Measurements from ENCODE around the gene ASB18. TPM values are rescaled to one million over a fixed set of nuclear protein-coding genes. Genes with fewer than 3 reads are reported as not detected.

ASB18 gene
- total RNA-seq, 1 donor from 2014 or later, result not detected

GRCh38 chr2:236250286-236250685 lies 13.9 kb downstream of the ASB18 start:
- Mint-ChIP-seq H3K36me3 (peaks cover 3% of the 10 kb centered on the region), H3K27ac (no peak overlapping the region), H3K9me3 (peaks cover 4% of the 10 kb centered on the region), H3K4me3 (no peak overlapping the region), H3K27me3 (ENCODE audit: insufficient read depth, low read depth) (peaks cover 7% of the 10 kb centered on the region), H3K4me1 (peaks cover 36% of the 10 kb centered on the region)
- no peak overlapping the region for H3K4me2 ChIP-seq
- H3K36me3 ChIP-seq, result no peaks in the 10 kb centered on the region
- no peaks in the 10 kb centered on the region for H3K4me1 ChIP-seq
- H3K4me3 ChIP-seq, result no peak overlapping the region
- H4K20me1 ChIP-seq (ENCODE audit: low read depth), result no peaks in the 10 kb centered on the region
- H3K79me2 ChIP-seq (ENCODE audit: low read depth), result no peaks in the 10 kb centered on the region
- H3K9ac ChIP-seq, result no peak overlapping the region
- H3K27ac ChIP-seq, result no peak overlapping the region
- no peak for DNase-seq (ENCODE audit: low spot score)
- TF ChIP-seq EZH2 (IDR thresholded peaks at IDR 0.05), result no peak
- no peak for TF ChIP-seq CTCF (IDR thresholded peaks at IDR 0.05)
- TF ChIP-seq EZH2phosphoT487 (IDR thresholded peaks at IDR 0.05), result no peak
- H3K27me3 ChIP-seq, result no peaks in the 10 kb centered on the region
- no peaks in the 10 kb centered on the region for H3F3A ChIP-seq (ENCODE audit: low read depth)
- no peaks in the 10 kb centered on the region for H3K9me3 ChIP-seq (ENCODE audit: low read depth)
- H2AFZ ChIP-seq (replicated peaks), result no peak overlapping the region

DNA sequence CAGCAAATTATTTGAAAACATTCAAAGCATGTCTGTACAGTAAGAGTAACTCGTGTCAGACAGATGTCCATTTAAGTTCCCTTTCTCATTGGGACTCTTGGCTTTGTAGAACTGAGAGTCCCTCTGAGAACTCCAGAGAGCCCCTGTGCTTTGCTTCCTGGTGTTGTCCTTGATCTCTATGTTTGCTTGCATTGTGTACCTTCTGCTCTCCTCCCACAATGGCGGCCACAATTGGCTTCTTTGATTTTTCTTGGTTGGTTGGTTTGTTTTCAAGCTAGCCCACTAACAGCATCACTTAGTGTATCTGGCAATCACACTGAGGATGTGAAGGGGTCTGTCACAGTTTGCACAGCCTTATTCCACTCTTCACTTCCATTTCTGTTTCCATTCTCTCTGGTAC lies 15.1 kb downstream of the ASB18 start:
- no peak overlapping the region for H3K4me3 Mint-ChIP-seq
- TF ChIP-seq EZH2 (IDR thresholded peaks at IDR 0.05) (no peak), CTCF (IDR thresholded peaks at IDR 0.05) (no peak), EZH2phosphoT487 (IDR thresholded peaks at IDR 0.05) (no peak)
- H3F3A ChIP-seq (ENCODE audit: low read depth), result no peaks in the 10 kb centered on the region
- no peaks in the 10 kb centered on the region for H4K20me1 ChIP-seq (ENCODE audit: low read depth)
- H3K27ac ChIP-seq, result no peak overlapping the region
- H3K36me3 Mint-ChIP-seq, result peaks cover 3% of the 10 kb centered on the region
- H2AFZ ChIP-seq (replicated peaks), result no peak overlapping the region
- peaks cover 7% of the 10 kb centered on the region for H3K27me3 Mint-ChIP-seq (ENCODE audit: insufficient read depth, low read depth)
- no peak for DNase-seq (ENCODE audit: low spot score)
- no peak overlapping the region for H3K4me3 ChIP-seq
- H3K79me2 ChIP-seq (ENCODE audit: low read depth), result no peaks in the 10 kb centered on the region
- no peaks in the 10 kb centered on the region for H3K36me3 ChIP-seq
- no peak overlapping the region for H3K27ac Mint-ChIP-seq
- H3K9me3 ChIP-seq (ENCODE audit: low read depth), result no peaks in the 10 kb centered on the region
- peaks cover 4% of the 10 kb centered on the region for H3K9me3 Mint-ChIP-seq
- no peaks in the 10 kb centered on the region for H3K4me1 ChIP-seq
- no peak overlapping the region for H3K4me2 ChIP-seq
- H3K4me1 Mint-ChIP-seq, result peaks cover 31% of the 10 kb centered on the region
- no peaks in the 10 kb centered on the region for H3K27me3 ChIP-seq
- H3K9ac ChIP-seq, result no peak overlapping the region

- no peaks in the 10 kb centered on the region for H3F3A ChIP-seq (ENCODE audit: low read depth)
- no peak overlapping the region for H3K27ac ChIP-seq
- no peaks in the 10 kb centered on the region for H4K20me1 ChIP-seq (ENCODE audit: low read depth)
- peaks cover 3% of the 10 kb centered on the region for H3K36me3 Mint-ChIP-seq
- no peak overlapping the region for H3K27ac Mint-ChIP-seq
- H3K4me3 ChIP-seq, result no peak overlapping the region
- H3K36me3 ChIP-seq, result no peaks in the 10 kb centered on the region
- H3K9me3 ChIP-seq (ENCODE audit: low read depth), result no peaks in the 10 kb centered on the region
- DNase-seq (ENCODE audit: low spot score), result no peak
- no peaks in the 10 kb centered on the region for H3K79me2 ChIP-seq (ENCODE audit: low read depth)
- H3K9me3 Mint-ChIP-seq, result peaks cover 6% of the 10 kb centered on the region
- TF ChIP-seq EZH2 (IDR thresholded peaks at IDR 0.05) (no peak), CTCF (IDR thresholded peaks at IDR 0.05) (no peak), EZH2phosphoT487 (IDR thresholded peaks at IDR 0.05) (no peak)
- no peak overlapping the region for H3K4me2 ChIP-seq
- no peaks in the 10 kb centered on the region for H3K27me3 ChIP-seq
- peaks cover 27% of the 10 kb centered on the region for H3K4me1 Mint-ChIP-seq
- no peaks in the 10 kb centered on the region for H3K4me1 ChIP-seq
- H3K4me3 Mint-ChIP-seq, result no peak overlapping the region
- H3K9ac ChIP-seq, result no peak overlapping the region
- H3K27me3 Mint-ChIP-seq (ENCODE audit: insufficient read depth, low read depth), result peaks cover 2% of the 10 kb centered on the region
- H2AFZ ChIP-seq (replicated peaks), result no peak overlapping the region
Measured at GRCh38 chr2:236246711-236247246, 17.4 kb downstream of the ASB18 start.

Data from neural progenitor cell (in vitro differentiated cells).